GM12801 (cell line): Measurements from ENCODE around the gene MIDN.

Experiments
- TF ChIP-seq, protein P1 (sequence below): IDR thresholded peaks from one replicate; pipeline ENCODE4 v1.5.1; 2011; ENCODE audit warnings: control low read depth; ENCODE audit not compliant: insufficient read length; ENCODE audit errors: extremely low read depth

The MIDN gene

DNA sequence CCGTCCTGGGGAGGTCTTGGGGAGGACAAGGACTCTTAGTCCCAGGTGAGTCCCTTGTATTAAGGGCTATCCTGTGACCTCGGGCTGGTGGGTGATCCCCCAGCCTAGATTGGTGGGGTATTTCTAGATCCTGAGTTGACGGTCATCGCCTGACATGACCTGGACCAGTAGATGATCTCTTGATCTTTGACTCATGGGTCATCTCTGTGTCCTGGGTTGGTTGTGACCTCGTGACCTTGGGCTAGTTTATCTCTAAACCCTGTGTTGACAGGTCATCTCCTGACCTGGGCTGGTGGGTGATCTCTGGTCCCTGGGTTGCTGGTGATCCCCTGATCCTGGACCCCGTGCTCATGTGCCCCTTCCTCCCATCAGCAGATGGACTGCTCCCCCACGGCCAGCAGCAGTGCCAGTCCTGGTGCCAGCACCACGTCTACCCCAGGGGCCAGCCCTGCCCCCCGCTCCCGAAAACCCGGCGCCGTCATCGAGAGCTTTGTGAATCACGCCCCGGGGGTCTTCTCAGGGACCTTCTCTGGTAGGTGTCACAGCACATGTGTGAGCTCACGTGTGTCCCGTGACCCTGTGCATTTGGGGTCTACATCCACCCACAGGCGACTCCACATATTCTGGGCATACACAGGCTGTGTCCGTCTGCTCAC is 6.3 kb downstream of the MIDN start:
- TF ChIP-seq, protein P1, sequence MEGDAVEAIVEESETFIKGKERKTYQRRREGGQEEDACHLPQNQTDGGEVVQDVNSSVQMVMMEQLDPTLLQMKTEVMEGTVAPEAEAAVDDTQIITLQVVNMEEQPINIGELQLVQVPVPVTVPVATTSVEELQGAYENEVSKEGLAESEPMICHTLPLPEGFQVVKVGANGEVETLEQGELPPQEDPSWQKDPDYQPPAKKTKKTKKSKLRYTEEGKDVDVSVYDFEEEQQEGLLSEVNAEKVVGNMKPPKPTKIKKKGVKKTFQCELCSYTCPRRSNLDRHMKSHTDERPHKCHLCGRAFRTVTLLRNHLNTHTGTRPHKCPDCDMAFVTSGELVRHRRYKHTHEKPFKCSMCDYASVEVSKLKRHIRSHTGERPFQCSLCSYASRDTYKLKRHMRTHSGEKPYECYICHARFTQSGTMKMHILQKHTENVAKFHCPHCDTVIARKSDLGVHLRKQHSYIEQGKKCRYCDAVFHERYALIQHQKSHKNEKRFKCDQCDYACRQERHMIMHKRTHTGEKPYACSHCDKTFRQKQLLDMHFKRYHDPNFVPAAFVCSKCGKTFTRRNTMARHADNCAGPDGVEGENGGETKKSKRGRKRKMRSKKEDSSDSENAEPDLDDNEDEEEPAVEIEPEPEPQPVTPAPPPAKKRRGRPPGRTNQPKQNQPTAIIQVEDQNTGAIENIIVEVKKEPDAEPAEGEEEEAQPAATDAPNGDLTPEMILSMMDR: no peak

- TF ChIP-seq, protein P1: no peak
Observed at GRCh38 chr19:1255186-1256161, 7.1 kb downstream of the MIDN start.

DNA sequence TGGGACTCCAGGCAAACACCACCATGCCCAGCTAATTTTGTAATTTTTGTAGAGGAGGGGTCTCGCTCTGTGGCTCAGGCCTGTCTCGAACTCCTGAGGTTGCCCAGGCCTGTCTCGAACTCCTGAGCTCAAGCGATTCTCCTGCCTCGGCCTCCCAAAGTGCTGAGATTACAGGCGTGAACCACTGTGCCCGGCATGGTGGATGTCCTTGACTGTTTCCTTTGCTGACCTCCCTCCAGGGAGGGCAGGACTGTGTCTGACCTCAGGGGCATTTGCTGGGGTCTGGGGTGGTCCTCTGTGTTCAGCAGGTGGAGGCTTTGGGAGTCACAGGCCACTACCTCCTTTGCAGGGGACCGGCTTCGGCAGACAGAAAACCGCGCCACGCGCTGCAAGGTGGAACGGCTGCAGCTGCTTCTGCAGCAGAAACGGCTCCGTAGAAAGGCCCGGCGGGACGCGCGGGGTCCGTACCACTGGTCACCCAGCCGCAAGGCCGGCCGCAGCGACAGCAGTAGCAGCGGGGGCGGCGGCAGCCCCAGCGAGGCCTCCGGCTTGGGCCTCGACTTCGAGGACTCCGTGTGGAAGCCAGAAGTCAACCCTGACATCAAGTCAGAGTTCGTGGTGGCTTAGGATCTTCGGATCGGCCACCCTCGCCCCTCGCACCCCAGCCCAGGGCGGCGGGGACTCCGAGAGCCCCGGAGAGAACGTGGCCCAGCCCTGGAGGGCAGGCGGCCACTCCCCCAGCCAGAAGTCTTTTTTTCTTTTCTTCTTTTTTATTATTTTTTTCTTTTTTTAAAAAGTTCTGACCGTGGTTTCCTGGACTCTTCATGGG is 8.5 kb downstream of the MIDN start:
- TF ChIP-seq, protein P1: no peak

DNA sequence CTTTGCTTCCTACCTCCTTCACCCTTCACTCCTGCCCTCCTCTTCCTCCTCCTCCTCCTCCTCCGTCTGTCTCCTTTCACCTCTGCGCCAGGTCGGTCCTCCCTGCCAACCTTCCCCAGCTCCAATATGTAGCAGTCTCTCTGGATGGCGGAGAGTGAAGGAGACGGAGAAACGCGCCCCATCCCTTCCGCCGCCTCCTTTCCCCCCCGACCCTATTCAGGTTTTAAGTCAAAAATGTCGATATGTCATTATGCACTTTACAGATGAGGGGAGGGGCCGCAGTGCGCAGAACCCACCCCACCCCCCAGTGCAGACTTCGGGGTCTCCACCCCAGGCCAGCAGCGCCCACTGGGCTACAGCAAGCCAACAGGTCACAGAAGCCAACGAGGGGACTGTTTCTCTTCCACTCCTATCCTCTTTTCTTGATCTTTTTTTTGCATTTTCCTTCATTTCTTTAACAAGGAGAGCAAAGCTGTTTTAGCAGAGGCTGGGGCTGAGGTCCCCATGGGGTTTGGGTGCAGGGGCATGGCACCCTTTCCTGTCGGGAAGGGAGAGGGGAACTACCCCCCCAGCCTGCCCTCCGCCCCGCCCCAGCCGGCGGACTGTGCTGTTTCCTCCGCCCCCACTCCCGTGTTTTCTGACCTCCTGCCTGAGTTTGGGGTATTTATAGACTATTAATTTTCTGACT is 9.2 kb downstream of the MIDN start:
- TF ChIP-seq, protein P1: no peak

- TF ChIP-seq, protein P1: no peak
Observed at GRCh38 chr19:1258163-1258492, 9.7 kb downstream of the MIDN start.

DNA sequence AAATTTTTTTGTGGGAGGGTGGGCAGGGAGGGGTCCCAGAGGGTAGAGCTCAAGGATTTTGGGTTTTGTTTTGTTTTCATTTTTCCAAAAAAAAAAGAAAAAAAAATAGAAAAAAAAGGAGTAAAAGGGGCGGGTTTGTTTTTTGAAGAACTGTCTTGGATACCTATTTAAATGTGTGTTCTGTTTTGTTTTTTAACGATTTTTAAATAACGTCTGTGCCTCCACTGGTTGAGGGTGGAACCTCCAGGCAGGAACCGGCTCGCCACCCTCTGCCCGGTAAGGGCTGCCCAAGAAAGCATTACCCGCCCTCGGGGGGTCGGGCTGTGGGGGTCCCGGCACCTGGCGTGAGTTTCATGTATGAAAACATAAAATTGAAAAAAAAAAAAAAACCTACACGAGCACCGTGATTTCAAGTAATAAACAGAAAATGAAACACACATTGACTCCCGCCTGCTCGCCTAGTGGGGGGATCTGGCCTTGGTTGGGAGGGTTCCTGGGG is 10.4 kb downstream of the MIDN start:
- TF ChIP-seq, protein P1: no peak
